Epithelial cell of esophagus (primary cell): ENCODE measurements around the gene MTFMT.

ENCODE experiments used
- DNase-seq: peaks from one replicate; pipeline ENCODE4 v3.0.0; 2010; ENCODE audit warnings: low read depth
- H3K4me3 ChIP-seq: 2 replicates; pipeline ENCODE4 v1.5.1; 2011; ENCODE audit warnings: mild to moderate bottlenecking, low read length, control low read depth
- TF ChIP-seq, protein P1 (sequence below): IDR thresholded peaks from 2 replicates; pipeline ENCODE4 v1.5.1; 2011; ENCODE audit warnings: low read depth, mild to moderate bottlenecking, low read length, control low read depth, inconsistent platforms; ENCODE audit not compliant: insufficient read depth; ENCODE audit errors: missing control alignments

MTFMT gene

DNA sequence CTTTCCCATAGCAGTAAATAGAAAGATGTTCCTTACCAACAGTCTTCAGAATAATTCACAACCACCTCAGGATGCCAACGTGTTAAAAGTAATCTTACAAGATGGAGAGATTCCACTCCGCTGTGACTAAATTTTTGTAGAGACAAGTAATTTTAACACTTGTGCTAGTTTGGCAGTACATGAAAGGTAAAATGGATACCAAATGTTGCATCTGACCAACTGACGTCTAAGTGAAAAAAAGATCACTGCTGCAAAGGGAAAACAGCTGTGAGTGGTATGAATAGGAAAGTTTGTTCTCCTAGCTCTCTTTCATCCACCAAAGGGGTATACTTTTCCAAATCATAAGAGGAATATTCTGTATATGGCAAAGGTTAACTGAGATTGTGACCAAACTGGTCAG, 42.3 kb downstream of the MTFMT start:
- TF ChIP-seq, protein P1, sequence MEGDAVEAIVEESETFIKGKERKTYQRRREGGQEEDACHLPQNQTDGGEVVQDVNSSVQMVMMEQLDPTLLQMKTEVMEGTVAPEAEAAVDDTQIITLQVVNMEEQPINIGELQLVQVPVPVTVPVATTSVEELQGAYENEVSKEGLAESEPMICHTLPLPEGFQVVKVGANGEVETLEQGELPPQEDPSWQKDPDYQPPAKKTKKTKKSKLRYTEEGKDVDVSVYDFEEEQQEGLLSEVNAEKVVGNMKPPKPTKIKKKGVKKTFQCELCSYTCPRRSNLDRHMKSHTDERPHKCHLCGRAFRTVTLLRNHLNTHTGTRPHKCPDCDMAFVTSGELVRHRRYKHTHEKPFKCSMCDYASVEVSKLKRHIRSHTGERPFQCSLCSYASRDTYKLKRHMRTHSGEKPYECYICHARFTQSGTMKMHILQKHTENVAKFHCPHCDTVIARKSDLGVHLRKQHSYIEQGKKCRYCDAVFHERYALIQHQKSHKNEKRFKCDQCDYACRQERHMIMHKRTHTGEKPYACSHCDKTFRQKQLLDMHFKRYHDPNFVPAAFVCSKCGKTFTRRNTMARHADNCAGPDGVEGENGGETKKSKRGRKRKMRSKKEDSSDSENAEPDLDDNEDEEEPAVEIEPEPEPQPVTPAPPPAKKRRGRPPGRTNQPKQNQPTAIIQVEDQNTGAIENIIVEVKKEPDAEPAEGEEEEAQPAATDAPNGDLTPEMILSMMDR: no peak
- no peak overlapping the region for H3K4me3 ChIP-seq
- DNase-seq: no peak

DNA sequence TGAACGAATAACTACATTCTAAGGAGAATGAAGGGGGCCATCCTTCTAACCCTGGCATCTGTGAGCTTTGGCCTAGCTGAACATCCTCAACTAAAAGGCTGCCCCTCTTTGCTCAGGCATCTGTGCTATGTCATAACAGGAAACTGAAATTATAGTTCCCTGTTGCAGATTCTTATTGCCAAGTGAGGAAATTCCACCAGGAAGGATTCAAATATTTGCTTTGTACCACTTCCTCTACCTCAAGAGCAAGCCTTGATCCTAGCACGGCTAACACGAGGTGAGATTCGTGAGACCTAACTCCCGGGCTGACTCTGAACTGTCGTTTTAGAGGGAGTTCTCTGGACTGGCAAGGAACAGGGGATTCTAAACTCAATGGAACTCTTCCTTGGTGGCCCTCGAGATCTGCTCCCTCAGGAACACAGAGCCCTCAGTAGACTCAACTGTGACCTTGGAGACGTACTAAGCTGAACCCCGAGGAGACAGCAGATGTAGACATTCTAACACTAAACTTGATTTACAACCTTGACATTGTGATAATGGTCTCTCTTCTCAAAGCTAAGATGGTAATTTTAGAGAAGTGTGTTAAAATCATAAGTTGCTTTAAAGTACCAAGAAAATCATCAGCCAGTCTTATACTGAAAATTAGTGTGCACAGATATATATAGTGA, 43.9 kb downstream of the MTFMT start:
- DNase-seq: peak; percentile 18
- TF ChIP-seq, protein P1: no peak
- no peak overlapping the region for H3K4me3 ChIP-seq

DNA sequence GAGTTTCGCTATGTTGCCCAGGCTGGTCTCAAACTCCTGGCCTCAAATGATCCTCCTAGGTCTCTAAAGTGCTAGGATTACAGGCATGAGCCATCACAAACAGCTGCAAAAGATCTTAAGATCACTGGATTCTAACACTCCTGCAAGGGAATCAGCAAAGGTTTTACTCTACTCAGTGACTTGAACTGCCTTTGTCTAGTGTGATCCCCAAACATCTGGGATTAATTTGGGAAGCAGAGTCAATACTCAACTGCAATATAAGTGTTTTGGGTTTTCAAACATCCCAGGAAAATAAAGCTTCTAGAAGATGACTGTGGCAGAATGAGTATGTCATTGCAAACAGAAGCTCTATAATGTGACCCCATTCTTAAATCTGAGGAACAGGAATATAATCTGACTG, 47.0 kb downstream of the MTFMT start:
- no peak overlapping the region for H3K4me3 ChIP-seq
- TF ChIP-seq, protein P1: no peak
- no peak for DNase-seq

DNA sequence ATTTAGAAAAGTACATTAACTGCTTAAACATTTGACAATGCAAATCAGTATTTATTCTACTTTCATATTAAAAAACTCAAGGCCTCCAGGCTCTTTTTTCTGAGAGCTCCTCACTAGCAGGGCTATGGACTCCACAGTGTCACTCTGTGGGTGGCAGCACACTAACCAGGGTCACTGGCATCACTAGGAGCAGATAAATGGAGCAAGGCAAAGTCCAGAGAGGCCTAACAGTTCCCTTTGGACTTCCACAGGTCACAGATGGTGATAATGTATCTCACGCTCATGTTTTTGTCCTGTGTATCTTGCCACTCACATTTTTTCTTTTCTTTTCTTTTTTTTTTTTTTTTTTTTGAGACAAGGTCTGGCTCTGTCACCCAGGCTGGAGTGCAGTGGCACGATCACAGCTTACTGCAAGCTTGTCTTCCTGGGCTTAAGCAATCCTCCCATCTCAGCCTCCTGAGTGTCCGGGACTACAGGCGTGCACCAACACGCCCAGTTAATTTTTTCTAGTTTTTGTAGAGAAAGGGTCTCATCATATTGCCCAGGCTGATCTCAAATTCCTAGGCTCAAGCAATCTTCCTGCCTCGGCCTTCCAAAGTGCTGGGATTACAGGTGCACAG, 47.5 kb downstream of the MTFMT start:
- DNase-seq: peak; percentile 23
- H3K4me3 ChIP-seq: no peak overlapping the region
- TF ChIP-seq, protein P1: no peak

DNA sequence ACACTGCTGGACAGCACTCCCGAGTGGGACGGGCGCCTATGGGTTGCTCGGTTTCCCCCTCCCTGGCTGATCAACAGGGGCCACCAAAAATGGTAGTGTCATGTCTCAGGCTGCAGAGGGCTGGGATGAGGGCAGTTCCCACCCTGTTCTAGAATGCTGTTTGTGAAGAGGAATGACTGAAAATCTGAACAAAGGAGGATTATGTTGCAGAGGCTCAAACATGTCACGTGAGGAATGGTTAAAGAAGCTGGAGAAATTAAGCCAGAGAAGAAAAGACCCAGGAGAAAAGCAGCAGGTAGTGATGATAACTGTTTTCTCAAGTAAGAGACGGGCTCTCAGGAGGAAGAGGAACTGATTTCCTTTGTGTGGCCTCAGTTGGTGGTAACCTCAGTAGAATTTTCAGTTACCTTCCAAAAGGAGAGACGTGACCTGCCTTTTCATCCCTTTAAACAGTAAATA, 50.2 kb downstream of the MTFMT start:
- no peak overlapping the region for H3K4me3 ChIP-seq
- DNase-seq: no peak
- TF ChIP-seq, protein P1: no peak

DNA sequence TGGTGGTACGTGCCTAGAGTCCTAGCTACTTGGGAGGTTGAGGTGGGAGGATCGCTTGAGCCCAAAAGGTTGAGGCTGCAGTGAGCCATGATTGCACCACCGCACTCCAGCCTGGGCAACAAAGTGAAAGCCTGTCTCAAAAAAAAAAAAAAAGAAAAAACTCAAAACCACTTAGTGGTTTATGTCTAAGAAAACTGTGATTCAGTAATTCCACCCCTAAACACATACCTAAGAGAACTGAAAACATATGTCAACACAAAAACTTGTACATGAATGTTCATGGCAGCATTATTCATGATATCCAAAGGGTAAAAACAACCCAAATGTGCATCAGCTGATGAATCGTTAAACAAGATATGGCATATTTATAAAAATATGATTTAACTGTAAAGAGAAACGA, 54.0 kb downstream of the MTFMT start:
- DNase-seq: no peak
- TF ChIP-seq, protein P1: no peak
- H3K4me3 ChIP-seq: no peak overlapping the region

DNA sequence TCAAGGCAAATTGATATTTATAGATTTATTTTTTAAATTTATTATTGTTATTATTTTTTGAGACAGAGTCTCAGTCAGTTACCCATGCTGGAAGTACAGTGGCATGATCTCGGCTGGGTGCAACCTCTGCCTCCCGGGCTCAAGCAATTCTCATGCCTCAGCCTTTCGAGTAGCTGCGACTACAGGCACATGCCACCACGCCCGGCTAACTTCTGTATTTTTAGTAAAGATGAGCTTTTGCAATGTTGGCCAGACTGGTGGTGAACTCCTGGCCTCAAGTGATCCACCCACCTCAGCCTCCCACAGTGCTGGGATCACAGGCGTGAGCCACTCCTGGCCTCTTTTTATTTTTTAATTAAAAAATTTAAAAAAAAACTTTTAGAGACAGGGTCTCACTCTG, 58.7 kb downstream of the MTFMT start:
- DNase-seq: no peak
- TF ChIP-seq, protein P1: no peak
- H3K4me3 ChIP-seq: no peak overlapping the region
